A673 (cell line): ENCODE measurements around the gene NETO1. TPM values are rescaled to one million over a fixed set of nuclear protein-coding genes. Genes with fewer than 3 reads are reported as not detected.

Experiments
- BruUV-seq: library from RNA; stranded (reverse); fragments of 400-500 nt; replicated peaks from 2 replicates; lab custom pipeline; 2021; lab: Mats Ljungman, UMichigan
- CTCF ChIA-PET: fragments of 300-600 bp; sonication (Branson Sonifier 250); formaldehyde crosslinking; loops from one replicate; lab custom pipeline; 2022; ENCODE audit warnings: antibody characterized with exemption; lab: Charles Lee
- POLR2A ChIA-PET: fragments of 300-600 bp; sonication (Branson Sonifier 250); formaldehyde crosslinking; loops from one replicate; lab custom pipeline; 2022; ENCODE audit warnings: antibody characterized with exemption; ENCODE audit not compliant: low non-redundant PET; lab: Charles Lee
- DNase-seq: peaks from one replicate; pipeline ENCODE4 v3.0.0-alpha.2; 2015; ENCODE audit warnings: low spot score
- H3K27ac ChIP-seq: fragments of 200-600 bp; sonication (generic); 2 replicates; pipeline ENCODE4 v1.5.1; 2016; ENCODE audit warnings: mixed run types, low read depth, mild to moderate bottlenecking, mixed read lengths, antibody characterized with exemption, low read length; ENCODE audit not compliant: poor library complexity, severe bottlenecking
- H3K27me3 ChIP-seq: fragments of 200-600 bp; sonication (generic); replicated peaks from 2 replicates; pipeline ENCODE4 v1.6.1; 2017; ENCODE audit warnings: mixed run types, low read depth, mild to moderate bottlenecking, mixed read lengths, antibody characterized with exemption, low read length; ENCODE audit not compliant: insufficient read depth, poor library complexity
- H3K36me3 ChIP-seq: fragments of 200-600 bp; sonication (generic); 2 replicates; pipeline ENCODE4 v1.6.1; 2016; ENCODE audit warnings: mixed run types, mild to moderate bottlenecking, mixed read lengths, antibody characterized with exemption, low read length; ENCODE audit not compliant: insufficient read depth, poor library complexity, severe bottlenecking
- H3K4me1 ChIP-seq: fragments of 200-600 bp; sonication (generic); 2 replicates; pipeline ENCODE4 v1.6.1; 2017; ENCODE audit warnings: mixed run types, mild to moderate bottlenecking, mixed read lengths, antibody characterized with exemption, low read length; ENCODE audit not compliant: insufficient read depth, poor library complexity, severe bottlenecking
- H3K4me3 ChIP-seq: fragments of 200-600 bp; sonication (generic); 2 replicates; pipeline ENCODE4 v1.5.1; 2016; ENCODE audit warnings: low read depth, mixed run types, mild to moderate bottlenecking, mixed read lengths, low read length; ENCODE audit not compliant: poor library complexity, severe bottlenecking
- H3K9me3 ChIP-seq: fragments of 200-600 bp; sonication (generic); 2 replicates; pipeline ENCODE4 v1.6.1; 2016; ENCODE audit warnings: mixed run types, low read depth, mild to moderate bottlenecking, mixed read lengths, antibody characterized with exemption, low read length; ENCODE audit not compliant: poor library complexity, severe bottlenecking
- CTCF ChIP-seq: fragments of 300-800, 200-600 bp; sonication (generic); conservative IDR thresholded peaks from 2 replicates; pipeline ENCODE4 v1.5.1; 2017; ENCODE audit warnings: low read depth, mild to moderate bottlenecking, antibody characterized with exemption, low read length, moderate library complexity, mixed read lengths
- EZH2 ChIP-seq: fragments of 200-600 bp; sonication (generic); IDR thresholded peaks from 2 replicates; pipeline ENCODE4 v1.6.1; 2017; ENCODE audit warnings: borderline replicate concordance, low read depth, mild to moderate bottlenecking, mixed read lengths, antibody characterized with exemption, low read length; ENCODE audit not compliant: poor library complexity, severe bottlenecking
- intact Hi-C: fragments of 100-400 bp; cut with micrococcal nuclease; formaldehyde crosslinking; loops from one replicate; pipeline ENCODE4 v1.10.0; 2022; ENCODE audit not compliant: unreplicated experiment
- total RNA-seq: library from RNA; stranded (reverse); gene quantifications from 2 replicates; pipeline ENCODE4 v1.2.3, GENCODE V29; 2021

NETO1 gene
- total RNA-seq, 1 experiment from 2014 or later = 12.1 TPM

GRCh38 chr18:72823345-72823744 is 44.4 kb downstream of the NETO1 start:
- POLR2A ChIA-PET = no interaction called here
- BruUV-seq = no TSS peak
- Histone ChIP-seq H3K4me3 (no peak overlapping the region), H3K4me1 (no peaks in the 10 kb centered on the region), H3K27me3 (peaks cover 4% of the 10 kb centered on the region), H3K9me3 (no peaks in the 10 kb centered on the region), H3K27ac (no peak overlapping the region), H3K36me3 (no peaks in the 10 kb centered on the region)
- TF ChIP-seq CTCF = no peak
- TF ChIP-seq EZH2 = no peak
- intact Hi-C loops = no loop called here
- DNase-seq = no peak
- CTCF ChIA-PET = no interaction called here

DNA sequence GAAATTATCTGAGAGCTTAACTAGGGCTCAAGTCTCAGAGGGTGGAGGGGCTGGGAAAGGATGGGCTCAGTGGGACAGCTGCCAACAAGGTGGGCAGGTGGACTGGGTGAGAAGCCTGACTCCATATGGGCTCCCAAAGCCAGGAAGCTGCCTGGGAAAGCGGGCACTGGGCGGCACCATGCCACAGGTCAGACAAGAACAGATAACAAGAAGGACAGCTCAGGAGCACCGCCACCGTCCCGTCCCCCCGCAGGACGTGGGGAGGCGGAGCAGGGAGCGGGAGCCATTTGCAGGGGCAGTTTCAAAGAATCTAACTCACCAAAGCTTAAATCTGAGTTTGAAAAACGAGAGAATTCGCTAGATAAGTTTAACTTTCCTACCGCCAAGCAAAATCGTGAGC is 45.6 kb downstream of the NETO1 start:
- Histone ChIP-seq H3K4me1 (no peaks in the 10 kb centered on the region), H3K4me3 (no peak overlapping the region), H3K27me3 (peaks cover 4% of the 10 kb centered on the region), H3K27ac (no peak overlapping the region), H3K36me3 (no peaks in the 10 kb centered on the region), H3K9me3 (no peaks in the 10 kb centered on the region)
- no TSS peak for BruUV-seq
- no peak for DNase-seq
- TF ChIP-seq EZH2 = no peak
- no peak for TF ChIP-seq CTCF
- intact Hi-C loops = no loop called here
- POLR2A ChIA-PET = no interaction called here
- CTCF ChIA-PET = no interaction called here

DNA sequence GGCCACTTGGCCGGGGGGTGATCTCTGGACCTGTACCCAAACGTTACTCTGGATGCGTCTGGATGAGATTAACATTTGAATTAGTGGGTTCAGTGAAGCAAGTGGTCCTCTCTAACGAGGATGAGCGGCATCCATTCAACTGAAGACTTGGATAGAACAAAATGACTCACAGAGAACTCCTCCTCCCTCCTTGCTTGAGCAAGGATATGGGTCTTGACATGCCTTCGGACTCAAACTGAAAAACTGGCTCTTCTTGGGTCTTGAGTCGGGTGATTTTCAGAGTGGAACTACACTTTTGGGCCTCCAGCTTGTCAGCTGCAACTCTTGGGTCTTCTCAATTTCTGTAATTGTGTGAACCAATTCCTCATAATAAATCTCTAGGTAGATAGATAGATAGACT is 47.2 kb downstream of the NETO1 start:
- Histone ChIP-seq H3K4me1 (no peaks in the 10 kb centered on the region), H3K9me3 (no peaks in the 10 kb centered on the region), H3K4me3 (no peak overlapping the region), H3K27me3 (peaks cover under 1% of the 10 kb centered on the region), H3K27ac (no peak overlapping the region), H3K36me3 (no peaks in the 10 kb centered on the region)
- CTCF ChIA-PET = no interaction called here
- POLR2A ChIA-PET = no interaction called here
- intact Hi-C loops = no loop called here
- no TSS peak for BruUV-seq
- TF ChIP-seq EZH2 (no peak), CTCF (no peak)
- no peak for DNase-seq

GRCh38 chr18:72819050-72819449 is 48.7 kb downstream of the NETO1 start:
- no peaks in the 10 kb centered on the region for H3K4me1 ChIP-seq
- no peak overlapping the region for H3K4me3 ChIP-seq
- no peaks in the 10 kb centered on the region for H3K36me3 ChIP-seq
- POLR2A ChIA-PET = no interaction called here
- CTCF ChIA-PET = no interaction called here
- TF ChIP-seq EZH2 (no peak), CTCF (no peak)
- H3K27ac ChIP-seq = no peak overlapping the region
- H3K9me3 ChIP-seq = no peaks in the 10 kb centered on the region
- no peak for DNase-seq
- no TSS peak for BruUV-seq
- intact Hi-C loops = no loop called here
- no peaks in the 10 kb centered on the region for H3K27me3 ChIP-seq
